Stimulated activated CD4-positive, alpha-beta T cell treated with anti-CD3 and anti-CD28 coated beads, Interleukin-1b, Interleukin-23, amount 100 ng/mL, for 1 hour (primary cell): ENCODE measurements around the gene PIEZO2.

Source experiments
- DNase-seq, 2 donors: peaks; one replicate each; pipeline ENCODE4 v3.0.0-alpha.2; 2020; ENCODE audit warnings: low read depth in 2 of 2

The PIEZO2 gene

GRCh38 chr18:10896851-10897250, 252.5 kb downstream of the PIEZO2 start:
- no peak for DNase-seq

DNA sequence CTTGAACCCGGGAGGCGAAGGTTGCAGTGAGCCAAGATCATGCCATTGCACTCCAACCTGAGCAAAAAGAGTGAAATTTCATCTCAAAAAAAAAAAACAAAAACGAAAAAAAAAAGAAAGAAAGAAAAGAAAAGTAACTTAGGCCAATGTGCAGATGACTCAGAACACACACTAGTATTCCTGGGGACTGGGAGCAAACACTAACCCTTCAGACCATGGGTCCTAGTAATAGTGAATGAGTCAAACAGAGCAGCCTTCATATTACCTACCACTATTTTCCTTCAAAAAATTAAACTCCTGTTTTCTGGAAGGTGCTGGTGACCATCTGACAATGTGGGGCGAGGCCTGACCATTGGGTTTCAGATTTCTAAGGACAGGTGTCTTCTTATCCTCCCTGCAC, 253.4 kb downstream of the PIEZO2 start:
- DNase-seq: no peak

GRCh38 chr18:10894501-10894900, 254.9 kb downstream of the PIEZO2 start:
- DNase-seq: no peak

DNA sequence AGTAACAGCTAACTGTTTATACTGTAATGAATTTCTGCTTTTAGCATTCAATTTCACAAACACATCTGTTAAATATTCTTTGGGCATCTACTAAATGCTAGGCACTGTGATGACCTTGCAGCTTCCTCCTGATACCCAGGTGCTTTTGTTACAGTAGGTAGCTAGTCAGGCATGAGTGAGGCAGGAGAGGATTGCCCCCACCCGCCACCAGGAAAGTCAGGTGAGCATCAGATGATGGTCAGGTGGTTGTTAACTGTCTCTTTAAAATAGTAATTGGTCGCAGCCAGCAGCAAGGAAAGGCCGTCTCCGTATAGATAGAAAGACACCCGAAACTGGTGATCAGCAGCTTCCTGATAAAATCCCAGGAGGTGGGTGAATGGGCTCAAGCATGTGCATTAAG, 255.6 kb downstream of the PIEZO2 start:
- no peak for DNase-seq

DNA sequence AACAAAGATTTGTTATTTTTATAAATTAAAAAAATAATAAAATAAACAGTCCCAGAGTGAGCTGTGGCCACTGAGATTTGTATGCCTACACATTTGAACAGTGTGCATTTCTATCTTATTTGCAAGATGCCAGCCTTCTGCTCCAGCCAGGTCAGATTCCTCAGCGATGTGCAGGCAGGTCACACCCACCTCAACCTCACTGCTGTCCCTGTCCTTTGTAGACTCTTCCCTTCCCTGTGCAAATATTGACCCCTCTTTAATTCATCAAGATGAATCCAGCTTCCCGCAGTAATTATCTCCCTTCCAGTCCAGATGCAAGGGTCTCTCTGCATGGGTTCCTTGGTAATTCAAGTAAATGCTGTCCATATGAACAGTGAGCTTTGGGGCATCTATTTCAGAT, 256.2 kb downstream of the PIEZO2 start:
- DNase-seq: no peak

GRCh38 chr18:10892786-10893185, 256.6 kb downstream of the PIEZO2 start:
- no peak for DNase-seq

DNA sequence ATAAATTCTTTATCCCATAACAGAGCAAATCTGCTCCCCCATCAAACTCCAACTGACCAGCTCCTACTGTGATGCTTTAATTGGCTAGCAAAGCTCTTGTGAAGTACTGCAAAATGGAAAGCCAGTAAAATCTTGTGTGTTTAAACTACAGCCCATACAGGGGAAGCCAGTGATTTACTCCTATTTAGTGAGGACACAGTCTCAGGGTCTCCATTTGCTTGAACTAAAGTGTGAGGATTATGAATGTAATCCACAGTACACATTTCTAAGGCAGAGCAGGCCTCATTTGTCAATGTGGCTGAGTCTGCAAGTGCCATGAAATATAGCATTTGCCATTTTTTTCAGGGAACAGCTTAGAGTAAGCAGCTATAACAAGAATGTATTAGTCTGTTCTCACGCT, 259.3 kb downstream of the PIEZO2 start:
- DNase-seq: no peak

DNA sequence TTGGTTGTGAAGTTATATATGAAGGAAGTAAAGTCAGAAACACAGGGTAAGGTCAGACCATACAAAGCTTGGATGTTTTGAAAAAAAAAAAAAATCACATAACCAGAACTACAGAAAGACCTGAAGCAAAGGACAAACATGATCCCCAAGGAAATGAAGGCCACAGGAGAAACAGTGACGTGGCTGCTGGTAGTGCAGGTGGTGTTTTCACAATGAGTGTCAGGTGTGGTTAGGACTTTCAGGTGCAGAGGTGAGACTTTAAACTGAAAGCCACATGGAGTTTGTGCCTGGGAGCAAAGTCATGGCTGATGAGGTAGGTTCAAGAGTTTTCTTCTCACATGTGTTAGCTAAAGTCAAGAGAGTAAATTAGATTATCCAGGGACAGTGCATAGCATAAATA, 270.7 kb downstream of the PIEZO2 start:
- no peak for DNase-seq

GRCh38 chr18:10877987-10878386, 271.4 kb downstream of the PIEZO2 start:
- DNase-seq: no peak

DNA sequence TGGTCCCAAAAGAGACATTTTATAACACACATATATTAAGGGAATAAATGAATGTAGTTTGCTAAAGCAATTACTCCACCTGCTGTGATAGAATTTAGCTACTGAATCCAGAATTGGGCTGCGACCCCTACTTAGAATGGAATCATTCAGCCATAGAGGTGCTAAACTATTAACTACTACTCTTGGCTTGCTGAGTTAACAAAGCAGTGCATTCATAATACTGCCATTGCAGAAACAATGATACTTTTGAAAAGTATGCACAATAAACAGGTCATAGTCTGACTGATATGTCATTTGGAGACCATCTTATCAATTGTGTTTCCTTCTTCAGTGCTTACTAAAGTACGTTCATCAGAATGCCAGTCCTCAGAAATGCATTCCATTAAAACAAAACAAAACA, 273.6 kb downstream of the PIEZO2 start:
- DNase-seq: no peak

DNA sequence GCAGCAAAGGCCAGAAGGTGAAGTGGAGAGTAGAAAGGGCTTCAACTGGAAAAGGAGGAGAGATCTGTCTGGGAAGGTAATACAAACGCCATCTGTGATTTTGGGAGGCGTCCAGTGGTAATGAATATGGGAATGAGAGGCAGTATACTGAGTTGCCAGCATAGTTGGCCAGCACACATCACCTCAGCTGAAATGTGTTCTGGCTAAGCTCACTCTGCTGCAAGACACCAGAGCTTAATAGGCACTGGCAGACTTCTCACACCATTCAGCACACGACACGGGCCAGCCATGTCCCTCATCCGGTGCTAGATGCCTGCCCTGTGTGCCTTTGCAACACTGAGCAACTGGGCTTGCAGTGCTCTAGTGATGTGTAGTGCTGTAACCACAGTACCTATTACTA, 277.1 kb downstream of the PIEZO2 start:
- DNase-seq: no peak

DNA sequence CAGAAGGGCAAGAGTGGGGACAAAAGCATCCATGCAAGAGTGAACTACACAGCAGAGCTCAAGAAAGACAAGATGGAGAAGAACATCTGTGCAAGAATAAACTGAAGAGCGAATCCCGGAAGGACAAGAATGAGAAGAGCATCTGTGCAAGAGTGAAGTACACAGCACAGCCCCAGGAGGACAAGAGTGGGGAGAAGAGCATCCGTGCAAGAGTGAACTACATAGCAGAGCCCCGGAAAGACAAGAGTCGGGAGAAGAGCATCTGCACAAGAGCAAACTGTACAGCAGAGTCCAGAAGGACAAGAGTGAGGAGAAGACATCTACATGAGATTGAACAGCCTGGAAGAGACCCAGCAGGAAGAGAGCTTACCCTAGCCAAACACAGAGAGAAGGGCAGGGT, 284.6 kb downstream of the PIEZO2 start:
- no peak for DNase-seq

- DNase-seq: no peak
Observed at GRCh38 chr18:10863026-10863425, 286.3 kb downstream of the PIEZO2 start.

DNA sequence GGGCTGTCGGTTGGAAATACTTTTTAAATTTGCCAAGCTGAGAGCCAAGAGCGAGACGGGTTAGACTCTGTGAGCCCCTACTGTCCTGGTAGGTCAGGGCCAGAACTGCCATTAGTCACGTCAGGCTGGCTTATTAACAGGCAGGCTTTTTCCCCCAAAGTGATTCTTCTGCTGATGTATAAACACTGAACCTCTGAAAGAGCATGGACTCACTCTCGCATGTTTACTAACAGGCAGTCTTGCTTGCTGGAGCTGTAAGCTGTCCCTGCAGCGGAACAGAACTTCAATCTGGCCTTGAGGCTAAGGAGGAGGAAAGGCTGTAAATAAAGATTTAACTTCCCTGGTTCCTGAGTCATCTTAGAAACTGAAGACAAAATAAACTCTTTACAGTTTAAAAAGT, 288.4 kb downstream of the PIEZO2 start:
- DNase-seq: no peak

- DNase-seq: no peak
Observed at GRCh38 chr18:10860382-10860781, 289.0 kb downstream of the PIEZO2 start.

GRCh38 chr18:10858477-10858876, 290.9 kb downstream of the PIEZO2 start:
- DNase-seq: no peak

DNA sequence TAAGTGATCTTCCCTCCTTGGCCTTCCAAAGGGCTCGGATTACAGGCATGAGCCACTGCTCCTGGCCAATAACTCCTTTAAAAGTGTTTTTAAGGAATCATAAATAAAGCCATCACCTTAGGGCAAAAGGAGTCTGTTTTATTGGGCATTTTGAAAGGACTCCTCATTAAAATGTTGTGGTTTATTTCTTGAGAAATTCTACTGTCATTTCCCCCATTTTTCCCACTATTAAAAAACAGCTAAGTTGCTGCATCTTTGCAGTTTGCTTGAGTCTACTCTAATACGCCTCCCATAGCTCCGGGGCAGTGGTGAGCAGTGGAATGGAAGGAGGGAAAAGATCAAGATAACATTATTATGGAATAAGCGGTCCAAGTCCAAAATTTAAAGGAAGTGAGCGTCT, 293.2 kb downstream of the PIEZO2 start:
- no peak for DNase-seq

DNA sequence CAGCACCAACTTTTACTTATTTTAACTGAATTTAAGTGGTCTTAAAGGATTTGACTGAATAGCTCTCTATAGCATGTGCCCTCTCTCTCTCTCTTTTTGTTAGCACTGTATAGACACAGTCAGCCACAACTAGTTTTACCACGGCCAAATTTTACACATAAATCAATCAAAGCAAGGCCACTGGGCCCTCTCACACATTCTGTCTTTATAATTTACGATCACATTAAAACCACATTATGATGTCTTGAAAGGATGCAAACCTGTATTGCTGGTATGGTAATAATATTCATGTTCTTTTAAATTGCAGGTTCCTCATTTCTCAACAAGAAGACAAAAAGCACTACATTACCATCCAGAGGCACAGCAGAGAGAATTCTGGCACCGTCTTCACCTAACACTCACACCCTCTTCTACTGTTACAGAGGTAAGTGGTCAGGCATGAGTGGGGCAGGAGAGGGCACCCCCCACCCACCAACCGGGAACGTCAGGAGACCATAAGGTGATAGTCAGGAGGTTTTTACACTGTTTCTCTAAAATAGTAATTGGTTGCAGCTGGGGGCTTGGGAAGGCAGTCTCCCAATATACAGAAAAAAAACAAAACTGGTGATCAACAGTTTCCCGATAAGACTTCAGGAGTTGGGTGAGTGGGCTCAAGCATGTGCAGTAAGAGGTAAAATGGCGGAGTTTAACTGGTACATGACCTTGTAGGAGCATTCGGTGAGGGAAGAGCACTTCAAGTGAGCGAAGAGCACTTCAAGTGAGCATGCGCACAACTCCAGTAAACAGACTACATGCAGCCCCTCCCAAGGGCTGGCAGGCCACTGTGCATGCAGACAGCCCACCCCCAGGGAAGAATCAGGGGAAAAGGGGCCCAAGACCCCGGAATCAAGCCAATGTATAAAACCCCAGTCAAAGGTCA, 296.7 kb downstream of the PIEZO2 start:
- no peak for DNase-seq

DNA sequence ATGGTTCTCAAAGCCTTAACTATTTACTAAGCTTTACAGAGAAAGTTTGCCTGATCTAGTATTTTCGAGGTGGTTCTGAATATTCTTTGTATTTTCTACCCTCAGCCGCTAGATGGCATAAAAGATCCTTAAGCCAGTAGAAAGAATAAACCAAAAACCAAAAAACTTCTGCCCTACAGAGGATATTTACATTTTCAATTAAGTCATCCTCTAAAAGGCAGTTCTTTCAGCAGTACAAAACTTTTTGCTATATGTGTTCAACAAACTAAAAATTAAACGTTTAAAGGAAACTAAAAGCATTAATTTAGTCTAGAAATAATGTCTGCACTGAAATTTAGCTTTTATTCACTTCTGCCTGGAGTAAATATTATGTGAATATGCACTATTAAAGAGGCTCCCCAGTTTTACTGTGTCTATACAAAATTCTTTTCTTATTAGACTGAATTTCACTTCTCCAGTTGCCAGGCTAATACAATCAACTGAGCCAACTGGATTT, 297.5 kb downstream of the PIEZO2 start:
- DNase-seq: no peak

DNA sequence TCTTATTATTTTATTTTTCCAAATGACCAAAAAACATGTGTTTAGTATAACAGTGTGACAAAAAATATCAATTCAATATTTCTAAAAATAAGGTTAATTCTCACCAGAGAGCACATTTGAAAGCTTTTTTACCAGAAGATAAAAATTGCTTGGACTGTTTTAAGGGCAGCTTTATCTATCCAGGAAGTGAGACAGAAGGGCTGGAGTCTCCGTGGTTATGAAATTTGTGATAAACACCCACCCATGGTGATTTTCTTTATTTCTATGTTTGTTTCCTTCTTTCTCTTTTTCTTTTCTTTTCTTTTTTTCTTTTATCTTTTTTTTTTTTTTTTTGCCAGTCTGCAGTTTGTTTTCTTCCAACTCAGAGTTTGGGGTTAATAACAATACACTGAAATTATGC, 298.5 kb downstream of the PIEZO2 start:
- no peak for DNase-seq

DNA sequence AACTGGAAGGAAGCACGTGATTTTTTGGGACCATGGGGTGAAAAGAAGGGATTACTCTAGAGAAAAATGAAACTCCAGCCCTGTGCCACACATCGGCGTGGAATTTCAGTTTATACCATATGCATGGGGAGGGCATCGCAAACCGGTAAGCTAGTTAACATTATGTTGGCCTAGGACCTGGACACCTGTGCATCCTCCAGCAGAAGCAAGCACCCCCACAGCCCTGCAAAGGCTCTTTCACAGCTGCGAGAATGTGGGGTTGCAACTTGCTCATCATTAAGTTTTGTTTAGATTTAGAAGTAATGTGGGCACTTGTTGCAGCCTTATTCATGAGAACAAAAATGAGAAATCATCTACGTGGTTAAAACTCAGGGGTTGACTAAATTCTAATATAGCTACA, 299.2 kb downstream of the PIEZO2 start:
- DNase-seq: no peak

- DNase-seq: no peak
Observed at GRCh38 chr18:10847907-10848306, 301.5 kb downstream of the PIEZO2 start.

DNA sequence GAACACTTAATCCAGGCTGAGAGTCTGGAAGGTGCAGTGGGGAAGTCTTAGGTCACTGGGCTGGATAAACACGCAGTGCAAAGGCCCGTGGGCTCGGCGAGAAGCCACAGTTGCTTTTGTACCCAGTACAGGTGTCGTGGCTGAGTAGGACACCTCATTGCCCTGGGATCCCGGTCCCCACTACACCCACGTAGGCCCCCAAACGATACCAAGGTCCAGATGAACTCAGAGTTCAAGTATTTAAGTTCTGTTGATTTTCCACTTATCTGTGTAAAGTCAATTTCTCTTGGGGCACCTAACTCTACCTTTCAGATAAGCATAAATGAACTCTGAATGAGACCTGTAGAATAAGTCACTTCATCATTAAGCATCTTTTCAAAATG, 302.0 kb downstream of the PIEZO2 start:
- no peak for DNase-seq
